HepG2 (cell line): ENCODE data around the gene TEAD1. TPM values are rescaled to one million over a fixed set of nuclear protein-coding genes. Genes with fewer than 3 reads are reported as not detected.

Experiments
- ATAC-seq: fragments of 200-7000 bp; cut with Tn5 transposase; 3 replicates; pipeline ENCODE4 v1.9.1; 2020; ENCODE audit warnings: mild to moderate bottlenecking, moderate library complexity
- BruUV-seq: library from RNA; stranded (reverse); fragments of 400-500 nt; replicated peaks from 2 replicates; lab custom pipeline; 2021; lab: Mats Ljungman, UMichigan
- CTCF ChIA-PET: fragments of 300-600 bp; formaldehyde crosslinking; extraction: SDS; loops from one replicate; lab custom pipeline; 2021; ENCODE audit warnings: low total read pairs, inconsistent platforms, low intra/inter-chr PET ratio; lab: Yijun Ruan, JAX
- POLR2A ChIA-PET: fragments of 350-600 bp; sonication (Branson Sonifier 250); formaldehyde crosslinking; loops from one replicate; lab custom pipeline; 2020; ENCODE audit warnings: antibody characterized with exemption, inconsistent platforms; lab: Yijun Ruan, JAX
- DNase-seq: peaks from one replicate; pipeline ENCODE4 v3.0.0-alpha.2; 2015; ENCODE audit warnings: low spot score
- FAIRE-seq: peaks from 3 replicates; lab custom pipeline; 2011; peaks lifted over from hg19 to GRCh38; lab: Jason Lieb, UNC
- H2AFZ ChIP-seq: one replicate; pipeline ENCODE4 v1.6.1; 2011; ENCODE audit warnings: low read length, inconsistent platforms
- H3K27ac ChIP-seq: fragments of 300-600 bp; 3 replicates; pipeline ENCODE4 v1.8.0; 2011; ENCODE audit warnings: mixed run types, mild to moderate bottlenecking, mixed read lengths, low read length, inconsistent platforms; ENCODE audit not compliant: insufficient read depth; ENCODE audit errors: extremely low read length
- H3K27me3 ChIP-seq, 2 experiments: fragments of 200-600 bp in 1 of 2; 2 replicates in 1 of 2; 3 replicates in 1 of 2; pipeline versions ENCODE4 v1.6.0 to v1.8.0; 2011; ENCODE audit warnings: low read length in 2 of 2, mild to moderate bottlenecking in 2 of 2, moderate library complexity in 2 of 2, inconsistent platforms in 1 of 2; ENCODE audit not compliant: insufficient read depth in 2 of 2, control insufficient read depth in 1 of 2
- H3K36me3 ChIP-seq, 2 experiments: fragments of 200-600 bp in 1 of 2; replicated peaks in 1 of 2; 2 replicates in 1 of 2; 3 replicates in 1 of 2; pipeline versions ENCODE4 v1.5.1 to v1.8.0; 2011; ENCODE audit warnings: low read length in 2 of 2, inconsistent platforms in 1 of 2; ENCODE audit not compliant: insufficient read depth in 2 of 2, control insufficient read depth in 1 of 2
- H3K4me1 ChIP-seq: 2 replicates; pipeline ENCODE4 v1.5.1; 2012; ENCODE audit warnings: low read length, inconsistent platforms; ENCODE audit not compliant: insufficient read depth
- H3K4me2 ChIP-seq: 2 replicates; pipeline ENCODE4 v1.6.0; 2011; ENCODE audit warnings: low read depth, low read length, inconsistent platforms
- H3K4me3 ChIP-seq, 3 experiments: fragments of 200-600 bp in 1 of 3; sonication (generic), shearing (Covaris generic) in 1 of 3; replicated peaks in 1 of 3; 2 replicates each; pipeline ENCODE4 v1.5.1; 2011 to 2016; ENCODE audit warnings: low read length in 3 of 3, inconsistent platforms in 2 of 3, low read depth in 2 of 3, mild to moderate bottlenecking in 2 of 3, control low read depth in 1 of 3, mixed read lengths in 1 of 3; ENCODE audit not compliant: insufficient read depth in 1 of 3
- H3K79me2 ChIP-seq: one replicate; pipeline ENCODE4 v1.6.1; 2011; ENCODE audit warnings: low read length, inconsistent platforms; ENCODE audit not compliant: insufficient read depth
- H3K9ac ChIP-seq: 2 replicates; pipeline ENCODE4 v1.6.0; 2011; ENCODE audit warnings: mild to moderate bottlenecking, low read depth, low read length, inconsistent platforms; ENCODE audit not compliant: insufficient read depth
- H3K9me3 ChIP-seq: 2 replicates; pipeline ENCODE4 v1.5.1; 2012; ENCODE audit warnings: mild to moderate bottlenecking, low read length
- H4K20me1 ChIP-seq: 2 replicates; pipeline ENCODE4 v1.6.0; 2011; ENCODE audit warnings: inconsistent platforms, mild to moderate bottlenecking, low read length, moderate library complexity; ENCODE audit not compliant: insufficient read depth
- AKAP8 ChIP-seq: sonication (generic); formaldehyde crosslinking; IDR thresholded peaks from 2 replicates; pipeline ENCODE4 v1.5.1; 2020; ENCODE audit warnings: mild to moderate bottlenecking, missing genetic modification reagents
- CBFB ChIP-seq: sonication (generic); formaldehyde crosslinking; IDR thresholded peaks from 2 replicates; pipeline ENCODE4 v1.4.0; 2020; ENCODE audit warnings: missing genetic modification reagents
- DNMT3B ChIP-seq: conservative IDR thresholded peaks from 2 replicates; pipeline ENCODE4 v1.6.1; 2016; ENCODE audit warnings: missing biosample characterization, control low read depth
- GATAD1 ChIP-seq: IDR thresholded peaks from 2 replicates; pipeline ENCODE4 v1.6.1; 2016; ENCODE audit warnings: missing genetic modification reagents, missing compliant biosample characterization
- HDAC6 ChIP-seq: fragments of 200-600 bp; sonication (generic); IDR thresholded peaks from 2 replicates; pipeline ENCODE4 v1.7.0; 2017; ENCODE audit warnings: mild to moderate bottlenecking, antibody characterized with exemption, low read length, low read depth
- HMG20B ChIP-seq: conservative IDR thresholded peaks from 2 replicates; pipeline ENCODE4 v1.6.1; 2016; ENCODE audit warnings: missing genetic modification reagents, missing compliant biosample characterization
- IKZF4 ChIP-seq: sonication (generic); formaldehyde crosslinking; IDR thresholded peaks from 2 replicates; pipeline ENCODE4 v1.5.1; 2020; ENCODE audit warnings: borderline replicate concordance, mild to moderate bottlenecking, low read depth, missing genetic modification reagents; ENCODE audit errors: not compliant biosample characterization
- KAT8 ChIP-seq: IDR thresholded peaks from 2 replicates; pipeline ENCODE4 v1.6.1; 2016; ENCODE audit warnings: missing genetic modification reagents, missing compliant biosample characterization
- MAFF ChIP-seq: IDR thresholded peaks from 2 replicates; pipeline ENCODE4 v1.6.1; 2011; ENCODE audit warnings: low read depth, low read length, improper control_type of control experiment
- MAFK ChIP-seq, 2 experiments: IDR thresholded peaks in 1 of 2; conservative IDR thresholded peaks in 1 of 2; 2 replicates each; pipeline ENCODE4 v1.6.1; 2011; ENCODE audit warnings: improper control_type of control experiment in 2 of 2, low read length in 2 of 2
- MATR3 ChIP-seq: sonication (generic); formaldehyde crosslinking; IDR thresholded peaks from 2 replicates; pipeline ENCODE4 v1.4.0; 2020; ENCODE audit warnings: missing genetic modification reagents
- NBN ChIP-seq: fragments of 450-650 bp; conservative IDR thresholded peaks from 2 replicates; pipeline ENCODE4 v1.6.1; 2017
- TOPORS ChIP-seq: sonication (generic); formaldehyde crosslinking; IDR thresholded peaks from 2 replicates; pipeline ENCODE4 v1.8.0; 2023; ENCODE audit warnings: mild to moderate bottlenecking, missing genetic modification reagents
- ZNF660 ChIP-seq: sonication (generic); formaldehyde crosslinking; IDR thresholded peaks from 2 replicates; pipeline ENCODE4 v1.5.1; 2020; ENCODE audit warnings: mild to moderate bottlenecking, low read depth, missing genetic modification reagents, borderline replicate concordance
- WGBS: methylation state at CpG from one replicate; pipeline ENCODE4 v1.1.6; 2017; ENCODE audit warnings: low lambda C conversion rate; 5-methylcytosine and 5-hydroxymethylcytosine counted together
- in situ Hi-C: cut with HindIII; loops from 2 replicates; pipeline ENCODE4 v1.10.0; 2017; ENCODE audit warnings: low pct_unique_long_range_greater_than_20kb; ENCODE audit not compliant: extremely low pct_ligation_motif_present
- intact Hi-C: fragments of 100-400 bp; cut with micrococcal nuclease; formaldehyde crosslinking; loops from one replicate; pipeline ENCODE4 v1.10.0; 2022; ENCODE audit not compliant: unreplicated experiment
- polyA plus RNA-seq, 8 experiments: library from polyadenylated mRNA; depleted of rRNA in 3 of 8; stranded (reverse) in 7 of 8; unstranded in 1 of 8; fragments of >200 nt; fragmentation: Illumina TruSeq in 4 of 8; extraction: Trizol in 4 of 8; gene quantifications; 2 replicates each; pipeline versions ENCODE4 v1.2.1 to v1.2.3, GENCODE V29; 2011 to 2016; ENCODE audit warnings: low read depth in 4 of 8, missing spikeins in 1 of 8, mixed read lengths in 1 of 8; ENCODE audit not compliant: insufficient read depth in 1 of 8
- total RNA-seq, 5 experiments: library from RNA; depleted of rRNA; stranded (reverse); fragments of >200 nt; fragmentation: Illumina TruSeq; extraction: Trizol; gene quantifications; 2 replicates each; pipeline ENCODE4 v1.2.3, GENCODE V29; 2016; ENCODE audit warnings: low read depth in 1 of 5
- TF ChIP-seq, protein P1 (sequence below): sonication (generic); formaldehyde crosslinking; conservative IDR thresholded peaks from 2 replicates; pipeline ENCODE4 v1.4.0; 2020; ENCODE audit warnings: missing genetic modification reagents
- TF ChIP-seq, protein P2 (sequence below): sonication (generic); formaldehyde crosslinking; conservative IDR thresholded peaks from 2 replicates; pipeline ENCODE4 v1.8.1; 2023; ENCODE audit warnings: missing genetic modification reagents

The TEAD1 gene
- total and polyA plus RNA-seq, 2 of the 13 experiments (the other 11 are each of a cell fraction or from before 2014, with no cell fraction given) = 20.1 to 30.5 TPM

DNA sequence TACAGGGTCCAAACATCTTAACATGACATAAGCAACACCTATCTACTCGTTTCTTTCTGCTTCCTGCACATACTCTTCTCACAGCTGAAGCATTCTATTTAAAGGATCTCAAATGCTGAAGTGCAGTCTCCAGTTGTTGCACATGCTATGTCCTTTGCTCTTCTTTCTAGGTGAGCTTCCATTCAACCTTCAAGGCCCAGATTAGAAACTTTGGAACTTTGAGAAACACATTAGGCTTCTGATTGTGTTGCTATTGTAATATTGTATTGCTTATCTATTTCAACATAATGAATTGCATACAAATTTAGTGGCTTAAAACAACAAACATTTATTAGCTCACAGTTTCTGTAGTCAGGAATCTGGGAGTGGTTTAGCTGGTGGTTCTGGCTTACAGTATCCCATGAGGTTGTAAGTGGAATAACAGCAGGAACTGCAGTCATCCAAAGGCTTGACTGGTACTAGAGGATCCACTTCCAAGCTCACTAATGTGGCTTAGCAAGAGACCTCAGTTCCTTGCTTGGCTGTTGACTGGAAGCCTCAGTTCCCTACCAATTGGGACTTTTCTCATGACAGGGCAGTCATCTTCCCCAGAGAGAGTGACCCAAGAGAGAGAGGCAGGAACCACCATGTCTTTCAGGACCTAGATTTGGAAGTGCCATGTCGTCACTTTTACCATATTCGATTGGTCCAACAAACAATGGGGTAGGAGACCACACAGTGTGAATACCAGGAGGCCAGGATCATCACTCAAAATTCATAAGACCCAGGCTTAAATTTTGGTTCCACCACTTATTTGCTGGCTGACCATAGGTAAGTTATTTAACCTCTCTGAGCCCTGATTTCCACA, 307.7 kb downstream of the TEAD1 start:
- Histone ChIP-seq H3K9me3 (no peaks in the 10 kb centered on the region), H4K20me1 (no peaks in the 10 kb centered on the region), H2AFZ (no peak overlapping the region), H3K27me3 (no peaks in the 10 kb centered on the region), H3K79me2 (no peaks in the 10 kb centered on the region), H3K4me1 (peaks cover 34% of the 10 kb centered on the region), H3K9ac (no peak overlapping the region), H3K27ac (no peak overlapping the region), H3K4me3 (no peak overlapping the region), H3K4me2 (no peak overlapping the region), H3K36me3 (no peaks in the 10 kb centered on the region)
- WGBS = 7% methylated on average over 1 of the region's 3 CpGs
- ChIA-PET POLR2A (no interaction called here), CTCF (no interaction called here)
- ATAC-seq = peak; percentile 76
- peak; percentile 3 for DNase-seq
- in situ Hi-C loops (no loop called here), intact Hi-C loops (loop anchor here (1.0 kb wide), 1 partner anchor 36 kb away; no protein-coding TSS in a partner anchor)
- no peak for TF ChIP-seq HMG20B
- TF ChIP-seq, protein P1, sequence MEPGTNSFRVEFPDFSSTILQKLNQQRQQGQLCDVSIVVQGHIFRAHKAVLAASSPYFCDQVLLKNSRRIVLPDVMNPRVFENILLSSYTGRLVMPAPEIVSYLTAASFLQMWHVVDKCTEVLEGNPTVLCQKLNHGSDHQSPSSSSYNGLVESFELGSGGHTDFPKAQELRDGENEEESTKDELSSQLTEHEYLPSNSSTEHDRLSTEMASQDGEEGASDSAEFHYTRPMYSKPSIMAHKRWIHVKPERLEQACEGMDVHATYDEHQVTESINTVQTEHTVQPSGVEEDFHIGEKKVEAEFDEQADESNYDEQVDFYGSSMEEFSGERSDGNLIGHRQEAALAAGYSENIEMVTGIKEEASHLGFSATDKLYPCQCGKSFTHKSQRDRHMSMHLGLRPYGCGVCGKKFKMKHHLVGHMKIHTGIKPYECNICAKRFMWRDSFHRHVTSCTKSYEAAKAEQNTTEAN = no peak
- no peak for TF ChIP-seq DNMT3B (CRISPR knock-in tag)
- no peak for TF ChIP-seq ZNF660 (CRISPR knock-in tag)
- TF ChIP-seq MAFF = peak; percentile 78
- no peak for TF ChIP-seq KAT8
- TF ChIP-seq IKZF4 (CRISPR knock-in tag) = no peak
- TF ChIP-seq, protein P2, sequence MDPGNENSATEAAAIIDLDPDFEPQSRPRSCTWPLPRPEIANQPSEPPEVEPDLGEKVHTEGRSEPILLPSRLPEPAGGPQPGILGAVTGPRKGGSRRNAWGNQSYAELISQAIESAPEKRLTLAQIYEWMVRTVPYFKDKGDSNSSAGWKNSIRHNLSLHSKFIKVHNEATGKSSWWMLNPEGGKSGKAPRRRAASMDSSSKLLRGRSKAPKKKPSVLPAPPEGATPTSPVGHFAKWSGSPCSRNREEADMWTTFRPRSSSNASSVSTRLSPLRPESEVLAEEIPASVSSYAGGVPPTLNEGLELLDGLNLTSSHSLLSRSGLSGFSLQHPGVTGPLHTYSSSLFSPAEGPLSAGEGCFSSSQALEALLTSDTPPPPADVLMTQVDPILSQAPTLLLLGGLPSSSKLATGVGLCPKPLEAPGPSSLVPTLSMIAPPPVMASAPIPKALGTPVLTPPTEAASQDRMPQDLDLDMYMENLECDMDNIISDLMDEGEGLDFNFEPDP (CRISPR knock-in tag) = no peak
- TF ChIP-seq MAFK (conservative IDR thresholded peaks at IDR 0.05 in 1 of 2, IDR thresholded peaks at IDR 0.05 in 1 of 2; ENCODE audit: low read length in 2 of 2) = peak; percentile 74 to 86
- TF ChIP-seq NBN = no peak
- no peak for TF ChIP-seq MATR3 (CRISPR knock-in tag)
- no peak for TF ChIP-seq CBFB (CRISPR knock-in tag)
- no peak for TF ChIP-seq TOPORS (CRISPR knock-in tag)
- no peak for TF ChIP-seq GATAD1 (CRISPR knock-in tag)
- TF ChIP-seq HDAC6 = no peak
- no peak for TF ChIP-seq AKAP8 (CRISPR knock-in tag)
- FAIRE-seq = peak; percentile 66
- BruUV-seq = no TSS peak
